Loucy (cell line): ENCODE results near the gene AQP12A.

Source experiments
- CTCF ChIP-seq: fragments of 200-600 bp; sonication (generic); conservative IDR thresholded peaks from 2 replicates; pipeline ENCODE4 v1.5.1; 2014; ENCODE audit warnings: mild to moderate bottlenecking, antibody characterized with exemption, low read length
- EZH2phosphoT487 ChIP-seq: fragments of 200-600 bp; IDR thresholded peaks from 2 replicates; pipeline ENCODE4 v1.6.1; 2018; ENCODE audit warnings: antibody characterized with exemption, mild to moderate bottlenecking, moderate library complexity, borderline replicate concordance

GRCh38 chr2:240726876-240727275, 35.2 kb downstream of the AQP12A start:
- TF ChIP-seq CTCF (no peak), EZH2phosphoT487 (no peak)
